NK-92 (cell line): ENCODE data around the gene LRP1B.
"Not testable (repeated sequence)": the region's sequence is repeated elsewhere in the genome, so short reads cannot be mapped to it uniquely, and the experiment has no call there.

Experiments used
- DNase-seq: peaks from one replicate; lab custom pipeline; 2025; ENCODE audit not compliant: unreplicated experiment; lab: John Stamatoyannopoulos, UW

LRP1B gene

DNA sequence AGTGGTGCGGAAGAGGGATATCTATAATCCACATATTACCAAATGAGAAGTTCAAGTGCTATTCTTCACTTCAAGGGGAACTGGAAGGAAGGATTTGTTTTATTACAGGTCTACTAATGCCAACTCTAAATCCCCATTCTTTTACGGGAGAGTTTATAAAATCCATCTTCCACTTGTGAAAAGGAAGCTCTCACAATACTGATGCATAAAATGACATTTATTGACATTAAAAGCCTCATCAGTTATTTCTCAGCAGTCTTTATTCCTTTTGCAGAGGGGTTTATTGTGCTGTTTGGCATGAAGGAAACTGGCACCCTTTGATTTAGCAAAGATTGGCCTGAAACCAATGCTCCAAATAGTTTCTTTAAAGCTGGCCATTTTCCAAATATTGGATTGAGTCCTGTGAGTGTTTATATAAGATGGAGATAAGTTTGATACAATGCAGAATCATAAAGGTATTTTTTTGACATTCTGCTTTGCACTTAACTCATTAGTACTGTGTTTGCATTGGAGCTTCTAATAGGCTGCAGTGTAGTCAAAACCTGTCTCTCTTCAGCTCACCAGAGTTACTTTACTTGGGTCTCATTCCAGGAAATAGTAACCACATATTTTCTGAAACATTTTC, 26.6 kb downstream of the LRP1B start:
- DNase-seq, result no peak

- no peak for DNase-seq
These were observed 29.8 kb downstream of the LRP1B start for GRCh38 chr2:142100970-142101369.

GRCh38 chr2:142100139-142100873, 30.5 kb downstream of the LRP1B start:
- DNase-seq, result no peak

GRCh38 chr2:142097711-142098110, 33.1 kb downstream of the LRP1B start:
- DNase-seq, result no peak

- DNase-seq, result no peak
These were observed 35.2 kb downstream of the LRP1B start for GRCh38 chr2:142095647-142096046.

- DNase-seq, result no peak
These were observed 36.6 kb downstream of the LRP1B start for GRCh38 chr2:142094233-142094632.

DNA sequence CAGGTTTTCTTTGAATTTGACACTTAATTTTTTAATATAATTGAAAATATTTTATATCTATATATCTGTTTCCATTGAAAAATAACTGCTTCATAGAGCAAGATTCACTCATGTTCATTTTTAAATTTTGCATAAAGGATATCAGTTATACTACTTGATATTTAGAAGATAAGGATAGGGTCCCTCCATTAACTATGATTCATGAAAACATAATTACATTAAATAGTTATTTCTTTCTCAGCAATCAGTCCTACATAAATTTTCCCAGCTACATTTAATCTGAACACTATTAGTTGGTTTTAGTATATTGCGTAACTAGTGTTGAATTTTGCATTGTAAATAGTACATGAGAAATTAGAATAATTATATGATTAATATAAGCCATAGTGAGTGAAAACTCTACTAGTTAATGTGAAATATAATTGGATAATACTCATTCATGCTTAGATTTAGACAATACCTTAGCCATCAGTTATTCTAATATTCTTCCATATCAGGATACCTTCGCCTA, 42.7 kb downstream of the LRP1B start:
- DNase-seq, result no peak

- DNase-seq, result not testable (repeated sequence)
These were observed 43.2 kb downstream of the LRP1B start for GRCh38 chr2:142087585-142087984.

DNA sequence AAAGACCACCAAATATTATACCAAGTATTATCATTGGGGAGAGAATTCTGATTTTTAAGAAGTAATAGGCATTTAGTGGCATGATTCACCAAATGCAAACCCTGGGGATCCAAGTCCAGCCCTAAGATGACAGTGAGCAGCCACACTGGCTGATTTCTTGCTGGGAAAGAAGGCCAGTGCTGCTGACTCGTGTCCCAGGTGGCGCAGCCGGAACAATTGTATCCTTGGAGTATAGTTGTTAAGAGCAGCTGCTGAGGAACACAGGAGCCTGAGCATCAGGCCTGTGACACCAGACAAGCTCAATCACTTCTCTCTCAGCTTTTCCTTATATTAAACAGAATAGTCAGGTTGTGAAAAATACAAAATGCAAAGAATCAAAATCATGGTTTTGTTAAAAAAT, 48.4 kb downstream of the LRP1B start:
- DNase-seq, result no peak

GRCh38 chr2:142076317-142076716, 54.5 kb downstream of the LRP1B start:
- DNase-seq, result no peak

DNA sequence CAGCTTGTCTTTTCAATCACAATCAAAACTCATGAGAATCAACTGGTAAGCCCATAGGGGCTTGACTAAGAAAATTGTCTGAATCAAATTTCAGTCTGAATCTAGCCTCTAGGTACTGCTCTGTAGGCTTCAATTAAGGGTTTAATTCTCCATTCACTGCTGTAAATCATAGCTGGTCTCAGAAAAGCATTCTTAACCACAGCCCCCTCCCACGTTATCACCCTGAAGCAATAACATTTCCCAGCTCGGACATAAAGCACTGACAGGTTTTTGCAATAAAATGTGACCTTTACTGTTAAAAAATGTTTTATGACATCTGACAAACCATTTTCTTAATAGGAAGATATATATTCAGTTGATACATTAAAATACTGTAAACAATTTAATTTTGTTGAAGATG, 55.0 kb downstream of the LRP1B start:
- DNase-seq, result no peak

DNA sequence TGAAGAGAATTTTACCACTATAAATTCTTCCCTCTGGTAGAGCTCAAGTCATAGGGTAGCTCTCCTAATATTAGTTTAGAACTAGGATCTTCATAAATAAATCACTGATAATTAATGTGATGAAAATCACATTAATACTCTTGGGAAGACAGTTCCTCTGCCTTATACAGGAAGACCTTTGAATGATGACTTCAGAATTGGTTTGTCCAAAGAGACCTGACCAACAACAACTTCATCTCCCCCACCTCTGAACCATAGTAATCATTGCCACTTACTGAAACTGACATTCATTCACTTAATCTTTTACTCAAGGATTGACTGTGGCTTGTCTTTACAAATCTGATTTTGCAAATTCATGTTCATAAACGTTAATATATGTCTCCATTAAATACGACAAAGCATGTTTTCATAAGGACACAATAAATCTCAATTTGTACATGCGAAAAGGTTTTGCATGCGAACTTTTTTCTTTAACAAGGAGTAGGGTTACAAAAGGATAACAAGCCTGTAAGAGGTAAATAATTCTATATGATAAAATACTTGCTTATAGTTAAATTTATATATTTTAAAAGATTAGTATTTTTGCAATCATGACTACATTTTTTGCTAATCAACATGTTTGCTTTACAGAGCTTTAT, 61.4 kb downstream of the LRP1B start:
- no peak for DNase-seq

- DNase-seq, result no peak
These were observed 65.1 kb downstream of the LRP1B start for GRCh38 chr2:142065700-142066099.

DNA sequence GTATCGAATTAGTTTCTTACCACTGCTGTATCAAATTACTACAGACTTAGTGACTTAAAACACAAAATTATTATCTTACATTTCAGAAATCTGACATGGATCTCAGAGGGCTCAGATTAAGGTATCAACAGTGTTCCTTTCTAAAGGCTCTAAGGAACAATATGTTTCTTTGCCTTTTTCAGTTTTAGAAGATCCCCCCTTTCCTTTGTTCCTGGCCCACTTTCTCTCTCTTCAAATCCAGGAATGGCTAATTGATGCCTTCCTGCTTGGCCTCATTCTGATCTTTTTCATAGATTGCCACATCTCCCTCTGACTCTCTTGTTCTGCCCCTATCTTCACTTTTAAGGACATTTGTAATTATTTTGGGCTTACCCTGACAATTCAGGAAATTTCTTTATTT, 65.7 kb downstream of the LRP1B start:
- no peak for DNase-seq

DNA sequence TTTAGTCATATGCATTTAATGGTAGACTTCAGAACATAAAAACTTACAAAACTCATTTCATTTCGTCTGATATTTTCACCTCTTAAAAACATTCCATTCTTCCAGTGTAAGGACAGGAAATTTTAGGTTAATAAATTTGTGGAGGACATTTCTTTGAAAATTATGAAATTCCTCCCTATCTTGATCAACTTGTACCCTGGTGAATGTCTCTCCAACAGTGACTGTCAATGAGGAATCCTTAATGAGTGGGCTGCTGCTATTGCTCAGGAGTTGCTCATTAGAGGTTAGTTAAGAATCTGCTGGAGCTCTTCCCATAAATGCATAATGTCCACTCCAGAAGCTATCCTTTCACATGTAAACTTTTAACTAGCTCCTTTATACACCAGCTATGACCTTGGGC, 69.1 kb downstream of the LRP1B start:
- no peak for DNase-seq

DNA sequence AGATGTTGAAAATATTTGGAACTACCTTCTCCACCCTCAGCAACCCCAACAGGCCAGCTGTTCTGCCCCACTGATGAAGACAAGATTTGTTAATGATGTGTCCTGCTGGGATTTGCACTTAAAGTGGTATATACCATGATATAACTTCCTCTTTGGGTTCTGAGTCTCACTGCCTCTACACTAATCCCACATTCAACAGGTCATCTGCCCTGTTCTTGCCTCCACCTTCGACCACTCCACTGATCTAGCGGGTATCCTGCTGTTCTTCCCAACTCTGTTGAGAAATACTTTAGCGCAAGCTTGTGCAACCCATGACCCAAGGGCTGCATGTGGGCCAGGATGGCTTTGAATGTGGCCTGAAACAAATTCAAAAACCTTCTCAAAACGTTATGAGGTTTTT, 72.7 kb downstream of the LRP1B start:
- no peak for DNase-seq

DNA sequence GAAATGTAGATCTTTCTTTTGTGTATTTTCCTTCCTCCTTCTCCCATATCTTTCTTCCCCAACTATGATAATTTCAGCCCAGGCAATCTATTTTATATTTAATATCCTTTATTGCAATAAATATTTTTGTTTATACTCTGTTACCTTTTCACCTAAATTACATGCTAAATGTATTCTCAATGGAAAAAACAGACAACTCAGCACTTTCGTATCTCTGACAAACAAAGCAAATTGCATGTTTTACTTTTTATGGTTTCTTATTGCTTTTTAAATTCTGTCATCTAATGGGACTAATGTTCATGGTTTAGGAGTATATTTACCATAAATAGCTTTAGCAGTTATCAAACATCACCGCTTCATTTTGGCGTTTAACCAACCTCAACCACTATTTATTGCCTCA, 74.0 kb downstream of the LRP1B start:
- no peak for DNase-seq

- no peak for DNase-seq
These were observed 78.5 kb downstream of the LRP1B start for GRCh38 chr2:142052220-142052863.

GRCh38 chr2:142048581-142048980, 82.2 kb downstream of the LRP1B start:
- DNase-seq, result no peak

DNA sequence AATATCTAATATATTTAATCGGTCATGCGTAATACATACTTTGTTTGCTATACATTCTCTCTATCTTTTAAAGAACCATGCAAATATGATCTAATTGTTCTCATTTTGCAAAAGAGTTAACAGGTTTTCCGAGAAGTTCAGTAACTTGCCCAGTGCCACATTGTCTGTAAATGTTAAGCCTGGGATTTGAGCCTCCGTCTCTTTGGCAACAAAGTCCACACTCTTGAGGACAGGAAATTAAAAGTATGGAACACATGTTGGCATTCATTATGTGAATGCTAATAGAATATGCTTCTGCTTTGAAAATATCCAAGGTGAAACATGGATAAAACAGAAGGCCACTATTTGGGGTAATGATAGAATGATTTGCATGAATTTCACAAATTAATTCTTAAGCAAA, 85.2 kb downstream of the LRP1B start:
- DNase-seq, result no peak

DNA sequence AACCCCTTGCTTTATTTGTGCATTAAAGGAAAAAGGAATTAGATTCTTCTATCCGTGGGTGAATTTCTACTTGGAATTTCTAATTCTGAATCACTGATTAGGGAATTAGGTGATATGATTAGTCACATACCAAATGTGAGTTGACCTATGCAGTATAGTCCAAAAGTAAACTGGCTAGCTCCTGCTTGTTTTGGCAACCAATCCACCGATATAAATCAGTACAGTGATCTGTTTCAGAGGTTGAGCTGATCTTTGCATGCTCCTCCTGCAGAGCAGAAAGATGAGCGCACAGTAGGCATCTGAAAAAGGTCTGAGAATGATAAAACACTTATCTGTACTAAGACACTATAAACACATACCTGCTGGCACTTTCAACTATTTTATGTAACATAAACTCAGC, 86.6 kb downstream of the LRP1B start:
- DNase-seq, result no peak
